GM18505 (cell line): ENCODE measurements around the gene NCAN.

Experiments used
- ATAC-seq: cut with Tn5 transposase; IDR thresholded peaks from one replicate; pipeline ENCODE4 v1.9.1; 2021; ENCODE audit not compliant: unreplicated experiment
- POLR2A ChIP-seq: IDR thresholded peaks from 4 replicates; pipeline ENCODE4 v1.6.1; 2011; ENCODE audit warnings: borderline replicate concordance; ENCODE audit not compliant: insufficient read depth, insufficient read length; ENCODE audit errors: extremely low read depth

The NCAN gene

GRCh38 chr19:19181488-19181998 is 30.2 kb upstream of the NCAN start:
- no peak for TF ChIP-seq POLR2A
- ATAC-seq: no peak

- no peak for ATAC-seq
- no peak for TF ChIP-seq POLR2A
These were observed 25.7 kb upstream of the NCAN start for GRCh38 chr19:19185853-19186740.

- no peak for ATAC-seq
- no peak for TF ChIP-seq POLR2A
These were observed 25.0 kb upstream of the NCAN start for GRCh38 chr19:19186742-19187141.

- no peak for TF ChIP-seq POLR2A
- ATAC-seq: peak; percentile 1
These were observed 20.0 kb upstream of the NCAN start for GRCh38 chr19:19191768-19192077.

GRCh38 chr19:19192078-19192882 is 19.5 kb upstream of the NCAN start, which contains the start of the genes BORCS8 and RFXANK:
TSS of gene BORCS8 (minus strand) at chr19:19192152. CDS start at chr19:19192117, 35 bp downstream.
TSS of gene RFXANK (plus strand) at chr19:19192258. CDS start at chr19:19193947, 1,689 bp downstream.
- peak; percentile 78 for TF ChIP-seq POLR2A
- peak; percentile 74 for ATAC-seq

GRCh38 chr19:19192910-19193423 is 18.8 kb upstream of the NCAN start:
- ATAC-seq: no peak
- TF ChIP-seq POLR2A: peak; percentile 59

GRCh38 chr19:19193926-19194325 is 17.8 kb upstream of the NCAN start:
- ATAC-seq: no peak
- no peak for TF ChIP-seq POLR2A

GRCh38 chr19:19201697-19202630 is 9.8 kb upstream of the NCAN start:
- no peak for ATAC-seq
- no peak for TF ChIP-seq POLR2A

GRCh38 chr19:19202707-19203011 is 9.1 kb upstream of the NCAN start:
- no peak for TF ChIP-seq POLR2A
- ATAC-seq: no peak

- TF ChIP-seq POLR2A: peak; percentile 68
- ATAC-seq: peak; percentile 66
These were observed 8.5 kb upstream of the NCAN start, which contains the start of gene NR2C2AP for GRCh38 chr19:19203012-19203856. TSS of gene NR2C2AP (minus strand) at chr19:19203414. CDS start at chr19:19203060, 354 bp downstream.

- TF ChIP-seq POLR2A: no peak
- no peak for ATAC-seq
These were observed 7.6 kb upstream of the NCAN start for GRCh38 chr19:19204181-19204580.
